Renal cortex interstitium (tissue), 11 donors: ENCODE results near the gene ATAD3C. TPM values are rescaled to one million over a fixed set of nuclear protein-coding genes. Genes with fewer than 3 reads are reported as not detected.
"Not testable (repeated sequence)": the region's sequence is repeated elsewhere in the genome, so short reads cannot be mapped to it uniquely, and the experiment has no call there.

Experiments used
- DNase-seq, 11 donors: peaks; one replicate each; pipeline ENCODE4 v3.0.0-alpha.2; 2013; ENCODE audit warnings: low read depth in 9 of 11, low spot score in 4 of 11; ENCODE audit errors: extremely low read depth in 1 of 11
- polyA plus RNA-seq, 3 donors: library from polyadenylated mRNA; unstranded; fragments of 120-200 nt; gene quantifications; one replicate each; pipeline ENCODE4 v1.2.1, GENCODE V29; 2013; ENCODE audit not compliant: insufficient read length in 3 of 3

ATAD3C gene
- polyA plus RNA-seq, 3 donors = 2.2 to 5.5 (median 2.9) TPM

DNA sequence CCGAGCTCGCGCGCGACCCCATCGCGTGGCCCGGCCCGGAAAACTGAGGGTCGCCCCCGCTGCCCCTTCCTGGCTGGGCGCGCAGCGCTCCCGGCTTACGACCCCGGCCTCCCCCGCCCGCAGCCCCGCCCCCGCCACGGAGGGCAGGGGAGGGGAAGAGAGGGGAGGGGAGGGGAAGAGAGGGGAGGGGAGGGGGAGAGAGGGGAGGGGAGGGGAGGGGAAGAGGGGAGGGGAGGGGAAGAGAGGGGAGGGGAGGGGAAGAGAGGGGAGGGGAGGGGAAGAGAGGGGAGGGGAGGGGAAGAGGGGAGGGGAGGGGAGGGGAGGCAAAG is 21.7 kb upstream of the ATAD3C start:
- no peak for DNase-seq

DNA sequence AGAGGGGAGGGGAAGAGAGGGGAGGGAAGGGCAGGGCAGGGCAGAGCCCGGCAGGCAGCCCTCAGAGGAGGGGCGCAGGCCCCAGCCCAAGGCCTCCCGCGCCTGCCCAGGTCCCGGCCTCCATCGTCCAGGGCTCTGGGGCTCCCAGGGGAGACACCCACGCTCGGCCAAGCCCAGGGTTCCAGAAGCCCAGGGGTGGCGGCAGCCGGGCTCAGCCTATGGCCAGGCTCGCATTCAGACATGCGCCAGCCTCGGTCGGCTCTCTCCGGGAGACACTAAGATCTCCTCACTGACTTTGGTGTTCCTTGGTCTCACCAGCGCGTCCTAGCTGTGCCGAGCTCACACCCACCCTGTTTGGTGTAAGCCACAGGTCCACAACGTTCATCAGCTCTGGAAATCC is 21.3 kb upstream of the ATAD3C start:
- DNase-seq = no peak

DNA sequence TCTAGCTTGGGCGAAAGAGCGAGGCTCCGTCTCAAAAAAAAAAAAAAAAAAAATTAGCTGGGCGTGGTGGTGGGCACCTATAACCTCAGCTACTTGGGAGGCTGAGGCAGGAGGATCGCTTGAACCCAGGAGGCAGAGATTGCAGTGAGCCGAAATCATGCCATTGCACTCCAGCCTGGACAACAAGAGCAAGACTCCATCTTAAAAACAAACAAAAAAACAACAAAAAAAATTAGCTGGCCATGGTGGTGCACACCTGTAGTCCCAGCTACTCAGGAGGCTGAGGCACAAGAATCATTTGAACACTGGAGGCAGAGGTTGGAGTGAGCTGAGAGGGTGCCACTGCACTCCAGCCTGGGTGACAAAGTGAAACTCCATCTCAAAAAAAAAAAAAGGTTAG is 20.5 kb upstream of the ATAD3C start:
- not testable (repeated sequence) for DNase-seq

DNA sequence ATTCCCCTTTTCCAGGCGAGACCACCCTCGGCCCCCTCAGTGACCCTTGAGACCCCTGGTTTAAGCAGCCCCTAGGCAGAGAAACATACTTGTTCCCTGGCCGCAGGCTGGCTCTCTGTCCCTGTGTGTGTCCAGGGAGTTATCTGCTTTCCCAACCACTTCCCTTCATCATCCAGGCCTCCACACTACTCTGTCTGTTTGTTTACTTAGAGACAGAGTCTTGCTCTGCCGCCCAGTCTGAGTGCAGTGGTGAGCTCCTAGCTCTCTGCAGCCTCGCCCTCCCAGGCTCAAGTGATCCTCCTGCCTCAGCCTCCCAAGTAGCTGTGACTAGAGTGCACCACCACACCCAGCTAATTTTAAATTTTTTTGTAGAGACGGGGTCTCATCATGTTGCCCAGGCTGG is 19.8 kb upstream of the ATAD3C start:
- no peak for DNase-seq

DNA sequence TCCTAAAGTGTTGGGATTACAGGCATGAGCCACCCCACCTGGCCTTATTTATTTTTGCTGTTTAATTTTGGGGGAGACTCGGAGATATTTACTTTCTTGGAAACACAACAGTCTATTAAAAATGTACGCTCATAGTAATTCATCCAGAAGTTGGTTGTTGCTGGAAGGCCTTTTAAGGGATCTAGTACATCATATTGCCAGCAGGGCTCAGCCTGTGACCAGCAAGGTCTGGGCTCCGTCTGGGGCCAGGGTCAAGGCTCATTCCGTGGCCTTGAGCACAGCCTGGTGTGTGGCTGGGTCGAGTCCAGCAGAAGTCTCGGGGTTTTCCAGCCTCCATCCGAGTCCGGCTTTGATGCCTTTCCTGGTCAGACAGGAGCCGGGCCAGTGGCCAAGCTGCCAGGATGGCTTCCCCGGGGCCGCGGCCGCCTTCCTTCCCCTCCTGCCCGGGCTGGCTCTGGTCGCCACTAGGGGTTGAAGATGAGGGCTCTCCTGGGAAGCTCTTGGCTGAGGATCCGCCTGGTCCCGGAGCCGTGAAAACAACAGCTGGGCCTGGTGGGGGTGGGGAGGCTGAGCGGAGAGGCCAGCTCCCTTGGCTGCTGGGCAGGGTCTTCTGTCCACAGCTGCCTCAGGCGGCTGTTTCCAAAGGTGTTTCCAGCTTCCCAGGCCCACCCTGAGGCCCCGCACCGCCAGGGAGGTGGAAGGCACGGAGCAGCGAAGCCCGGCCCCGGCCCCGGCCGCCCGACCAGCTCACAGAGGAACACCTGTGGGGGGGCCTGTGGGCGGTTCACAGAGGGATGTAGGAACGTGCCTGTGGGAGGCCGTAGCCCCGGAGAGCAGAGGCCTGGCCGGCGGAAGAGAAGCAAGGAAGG is 19.1 kb upstream of the ATAD3C start:
- DNase-seq = no peak

DNA sequence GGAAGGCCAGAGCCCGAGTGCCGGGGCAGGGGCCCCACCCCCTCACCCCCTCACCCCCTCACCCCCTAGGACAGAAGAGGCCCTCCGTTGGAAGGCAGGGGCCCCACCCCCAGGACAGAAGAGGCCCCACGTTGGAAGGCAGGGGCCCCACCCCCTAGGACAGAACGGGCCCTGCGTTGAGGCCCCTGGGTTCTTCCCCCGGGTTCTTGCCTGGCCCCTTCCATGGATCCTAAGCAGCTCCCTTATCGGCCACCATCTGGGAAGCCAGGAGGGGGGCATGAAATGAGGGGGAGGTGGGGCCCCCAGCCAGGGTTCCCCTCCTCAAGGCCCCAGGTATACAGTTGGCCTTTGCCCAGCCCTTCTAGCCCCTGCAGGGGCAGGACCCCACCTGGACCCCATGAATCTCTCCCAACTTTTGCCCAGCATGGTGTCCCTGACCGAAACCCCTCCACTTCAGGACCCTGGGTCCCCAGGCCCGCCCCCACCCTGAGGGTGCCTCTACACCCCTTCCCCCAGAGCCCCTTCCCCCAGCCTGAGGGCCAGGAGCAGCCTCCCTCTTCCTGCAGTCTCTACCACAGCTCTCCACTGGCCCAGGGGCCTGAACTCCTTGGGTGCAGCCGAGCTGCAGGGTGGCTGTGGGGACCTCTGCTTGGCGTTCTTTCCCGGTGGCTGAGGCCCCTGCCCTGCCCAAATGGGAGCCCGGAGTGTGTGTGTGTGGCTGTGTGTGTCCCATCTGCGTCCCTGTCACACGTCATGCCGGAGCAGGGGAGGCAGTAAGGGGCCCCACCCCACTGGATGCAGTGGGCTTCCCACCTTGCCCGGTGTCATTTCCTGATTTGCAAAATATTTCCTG is 18.3 kb upstream of the ATAD3C start:
- no peak for DNase-seq

DNA sequence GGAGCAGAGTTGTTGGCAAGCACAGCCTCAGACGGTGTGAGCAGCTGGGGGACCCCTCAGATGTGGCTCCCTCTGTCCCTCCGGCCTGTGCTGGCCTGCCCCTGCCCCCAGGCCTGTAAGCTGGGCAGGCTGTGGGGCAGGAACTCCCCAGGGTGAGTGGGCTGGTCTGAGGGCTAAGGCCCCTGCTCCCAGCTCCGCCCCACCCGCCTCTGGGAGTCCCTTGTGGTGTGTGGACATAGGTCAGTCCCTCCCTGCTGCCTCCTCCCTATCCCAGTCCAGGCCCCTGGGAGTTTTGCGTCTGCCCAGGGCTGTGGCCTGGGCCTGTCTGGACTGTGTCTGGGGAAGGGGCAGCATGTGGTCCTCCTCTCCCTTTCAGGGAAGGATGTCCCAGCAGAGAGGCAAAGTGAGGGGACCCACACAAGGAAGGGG is 17.6 kb upstream of the ATAD3C start:
- DNase-seq = no peak

DNA sequence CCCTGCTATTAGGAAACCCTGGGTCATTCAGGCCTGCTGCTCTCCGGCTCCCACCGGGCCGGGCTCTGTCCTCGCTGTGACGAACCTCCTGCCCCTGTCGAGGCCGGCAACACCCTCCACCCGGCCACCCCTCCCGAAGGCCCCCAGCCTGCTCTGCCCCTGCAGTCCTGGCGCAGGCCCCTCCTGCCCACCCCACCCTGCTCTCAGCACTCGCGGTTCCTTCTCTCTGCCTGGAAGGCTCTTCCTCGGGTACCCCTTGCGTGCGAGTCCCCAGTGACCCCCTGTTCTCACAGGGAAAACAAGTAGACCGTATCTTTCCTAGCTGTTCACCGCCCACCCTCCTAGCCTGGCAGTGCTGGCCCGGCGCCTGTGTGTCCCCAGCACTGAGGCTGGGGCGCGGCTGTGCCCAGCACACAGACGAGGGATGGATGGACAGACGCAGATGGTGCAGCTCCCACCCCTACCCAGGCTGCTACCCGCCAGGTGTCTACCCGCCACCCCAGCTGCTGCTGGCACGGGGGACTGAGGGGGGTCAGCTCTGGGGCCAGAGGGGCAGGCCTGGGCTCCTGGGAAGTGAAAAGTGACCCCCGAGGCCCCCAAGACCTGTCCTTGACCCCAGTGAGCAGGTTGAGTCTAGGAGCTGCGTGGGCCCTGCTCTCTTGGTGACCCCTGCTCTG is 17.1 kb upstream of the ATAD3C start:
- DNase-seq = no peak

DNA sequence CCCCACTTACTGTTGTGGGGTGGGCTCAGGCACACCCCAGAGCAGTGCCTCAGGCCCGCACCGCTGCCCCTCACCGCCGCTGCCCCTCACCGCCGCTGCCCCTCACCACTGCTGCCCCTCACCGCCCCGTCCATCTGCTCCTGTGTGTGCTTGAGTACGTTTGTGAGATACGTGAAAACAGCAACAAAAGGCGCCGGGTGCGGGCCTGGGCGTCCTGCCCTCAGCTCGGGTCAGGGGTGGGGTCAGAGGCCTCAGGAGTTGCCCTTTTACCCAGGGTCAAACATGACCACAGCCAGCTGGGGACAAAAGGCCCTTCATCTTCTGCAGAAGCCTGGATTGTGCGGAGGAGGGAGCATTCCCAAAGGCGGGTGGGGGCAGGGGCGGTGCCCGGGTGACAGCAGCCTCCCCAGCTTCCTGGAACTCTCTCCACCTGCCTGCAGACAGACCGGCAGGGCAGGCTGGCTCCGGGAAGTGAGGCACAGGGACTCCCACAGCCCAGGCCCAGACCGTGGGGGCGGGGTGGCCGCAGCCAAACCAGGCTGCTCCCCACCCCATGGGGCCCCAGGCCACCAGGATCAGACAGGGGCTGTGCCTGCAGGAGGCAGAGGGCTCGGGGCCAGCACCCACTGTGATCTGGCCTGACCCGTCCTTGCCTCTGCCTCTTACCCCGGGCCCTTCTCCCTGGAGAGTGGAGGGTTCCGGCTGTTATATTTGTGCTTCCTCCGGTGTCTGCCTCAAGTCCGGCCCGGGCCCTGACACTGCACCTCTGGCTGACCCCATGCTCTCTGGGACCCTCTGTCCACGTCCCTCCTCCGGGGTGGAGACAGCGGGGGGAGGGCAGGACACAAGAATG is 16.3 kb upstream of the ATAD3C start:
- peak in 1 of 11 donors; percentile 67 for DNase-seq

DNA sequence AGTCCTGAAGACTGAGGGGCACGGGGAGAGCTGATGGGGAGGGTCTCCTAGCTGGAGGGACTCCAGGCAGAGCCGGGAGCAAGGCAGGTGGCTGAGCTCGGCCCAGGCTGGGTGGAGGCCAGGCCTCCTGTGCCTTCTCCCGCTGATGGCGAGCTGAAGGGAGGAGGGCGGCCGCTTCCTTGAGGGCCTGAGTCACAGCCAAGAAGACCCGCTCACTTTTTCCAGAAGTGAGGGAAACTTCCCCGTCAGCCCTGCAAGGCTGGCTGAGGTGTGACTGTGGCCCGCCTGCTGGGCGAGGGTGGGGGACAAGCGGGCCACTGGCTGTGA is 15.7 kb upstream of the ATAD3C start:
- no peak for DNase-seq

DNA sequence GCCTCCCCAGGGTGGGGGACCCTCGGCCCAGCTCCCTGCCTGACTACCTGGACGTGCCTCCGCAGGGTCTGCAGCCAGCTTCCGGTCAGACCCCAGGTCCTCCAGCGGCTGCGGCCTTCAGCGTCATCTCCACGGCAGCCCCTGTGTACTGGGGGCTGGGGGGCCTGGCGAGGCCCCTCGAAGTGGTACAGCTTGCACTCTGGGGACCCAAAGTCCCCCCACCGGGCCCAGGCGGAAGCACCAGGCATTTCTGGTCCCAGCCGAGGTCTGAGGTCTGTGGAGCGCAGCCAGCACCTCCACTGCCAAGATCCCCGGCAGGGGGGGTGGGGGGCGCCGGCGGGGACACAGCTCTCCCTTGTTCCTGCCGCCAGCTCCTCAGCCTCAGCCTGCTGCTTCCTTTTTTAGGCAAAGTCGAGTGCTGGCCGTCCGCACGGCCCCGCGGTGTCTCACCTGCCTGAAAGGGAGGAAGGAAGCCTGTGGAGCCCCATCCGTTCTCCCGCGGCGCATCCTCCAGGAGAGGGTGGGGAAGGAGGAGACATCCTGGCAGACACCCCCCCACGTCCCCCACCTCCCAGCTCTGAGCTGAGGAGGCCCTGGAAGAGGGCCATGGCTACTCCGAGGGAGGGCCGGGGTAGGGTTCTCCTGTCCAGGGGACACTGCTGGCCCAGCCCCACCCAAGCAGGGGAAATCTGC is 15.2 kb upstream of the ATAD3C start:
- DNase-seq = no peak

DNA sequence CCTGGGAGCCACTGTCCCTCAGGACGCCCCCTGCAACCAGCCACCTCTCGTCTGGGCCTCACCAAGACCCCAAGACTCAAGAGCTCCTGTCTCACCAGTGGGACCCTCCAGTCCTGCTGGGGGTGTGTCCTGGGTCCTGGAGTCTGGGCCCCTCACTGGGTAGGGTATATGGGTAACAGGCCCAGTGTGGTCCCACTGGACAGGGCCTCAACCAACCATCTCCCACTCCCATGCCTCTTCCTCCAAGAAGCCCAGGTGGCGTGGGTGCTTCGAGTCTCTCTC is 14.7 kb upstream of the ATAD3C start:
- no peak for DNase-seq

DNA sequence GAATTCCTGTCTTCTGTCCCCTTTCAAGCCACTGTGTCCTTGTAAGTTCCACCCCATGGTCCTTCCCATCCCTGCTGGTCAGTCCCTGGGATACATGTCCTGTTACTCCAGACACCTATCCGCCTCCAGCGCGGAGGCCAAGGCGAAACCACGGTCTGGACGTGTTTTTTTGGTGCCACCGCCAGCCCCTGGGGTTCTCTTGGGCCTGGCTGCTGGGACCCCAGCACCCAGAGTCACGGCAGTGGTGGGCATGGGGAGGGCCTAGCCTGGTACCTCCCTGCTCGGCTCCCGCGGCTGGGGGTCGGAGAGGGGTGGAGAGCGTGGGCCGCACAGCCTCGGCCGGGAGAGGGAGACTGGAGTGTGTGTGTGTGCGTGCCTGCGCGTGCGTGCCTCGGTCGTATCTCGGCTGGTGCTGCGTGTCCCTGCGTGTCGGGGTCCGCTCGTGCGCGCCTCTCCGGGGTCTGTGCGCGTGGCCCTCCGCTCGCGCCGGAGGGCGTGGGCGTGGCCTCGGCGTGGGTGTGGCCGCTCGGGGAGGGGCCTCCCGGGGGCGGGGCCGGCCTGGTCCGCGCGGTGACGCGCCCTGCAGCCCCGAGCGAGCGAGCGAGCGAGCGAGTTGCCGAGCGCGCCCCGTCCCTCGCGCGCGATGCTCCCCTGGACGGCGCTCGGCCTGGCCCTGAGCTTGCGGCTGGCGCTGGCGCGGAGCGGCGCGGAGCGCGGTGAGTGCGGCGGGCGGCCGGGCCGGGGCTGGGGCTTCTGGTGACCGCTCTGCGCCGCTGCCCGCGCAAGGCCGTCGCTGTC is 14.2 kb upstream of the ATAD3C start, which contains the start of gene VWA1:
TSS of gene VWA1 (plus strand) at position 585 of the 798 bp plus-strand sequence. CDS start at position 644, 59 bp downstream.
- no peak for DNase-seq

DNA sequence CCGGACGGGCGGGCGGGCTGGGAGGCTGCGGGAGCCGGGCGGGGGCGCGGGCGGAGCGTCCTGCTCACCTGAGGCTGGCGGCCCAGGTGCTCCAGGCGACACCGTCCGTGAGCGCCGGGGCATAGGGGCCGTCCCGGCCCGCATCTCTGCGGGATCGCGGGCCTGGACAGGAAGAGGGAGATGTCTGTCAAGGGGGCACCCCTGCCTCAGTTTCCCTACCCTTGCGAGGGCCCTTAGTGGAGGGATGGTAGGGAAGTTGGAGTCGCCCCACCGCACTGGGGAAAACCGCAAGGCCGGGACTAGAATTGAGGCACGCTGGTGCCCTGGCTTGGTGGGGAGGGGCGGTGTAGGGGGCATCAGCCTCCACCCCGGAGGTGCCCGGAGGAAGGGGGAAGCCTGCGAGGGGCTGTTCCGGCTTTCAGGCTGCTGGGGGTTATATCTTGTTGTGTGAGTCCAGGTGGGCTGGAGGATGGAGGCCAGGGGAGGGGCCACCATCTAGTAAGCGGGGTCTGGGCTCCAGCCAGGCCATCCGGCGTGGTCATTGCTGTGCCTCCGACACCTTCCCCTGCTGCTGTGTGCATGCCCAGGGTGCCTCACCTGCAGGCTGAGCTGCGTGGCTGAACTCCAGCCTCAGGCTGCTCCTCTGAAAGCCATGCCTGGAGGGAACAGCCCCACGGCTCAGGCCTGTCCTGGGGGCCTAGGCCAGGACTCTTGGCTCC is 13.4 kb upstream of the ATAD3C start:
- no peak for DNase-seq

DNA sequence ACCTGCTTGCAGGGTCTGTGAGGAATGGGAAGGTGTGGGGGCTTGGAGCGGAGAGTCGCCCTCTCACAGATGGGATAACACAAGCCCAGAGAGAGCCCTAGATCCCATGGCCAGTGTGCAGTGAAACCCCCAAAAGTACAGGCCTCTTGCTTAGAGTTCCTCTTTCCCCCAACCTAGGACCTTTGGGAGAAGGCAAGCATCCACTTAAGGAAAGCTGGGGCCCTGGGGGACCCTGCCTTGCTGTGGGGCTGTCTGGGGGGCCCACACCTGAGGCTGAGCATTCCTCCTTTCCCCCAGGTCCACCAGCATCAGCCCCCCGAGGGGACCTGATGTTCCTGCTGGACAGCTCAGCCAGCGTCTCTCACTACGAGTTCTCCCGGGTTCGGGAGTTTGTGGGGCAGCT is 12.9 kb upstream of the ATAD3C start:
- DNase-seq = no peak

DNA sequence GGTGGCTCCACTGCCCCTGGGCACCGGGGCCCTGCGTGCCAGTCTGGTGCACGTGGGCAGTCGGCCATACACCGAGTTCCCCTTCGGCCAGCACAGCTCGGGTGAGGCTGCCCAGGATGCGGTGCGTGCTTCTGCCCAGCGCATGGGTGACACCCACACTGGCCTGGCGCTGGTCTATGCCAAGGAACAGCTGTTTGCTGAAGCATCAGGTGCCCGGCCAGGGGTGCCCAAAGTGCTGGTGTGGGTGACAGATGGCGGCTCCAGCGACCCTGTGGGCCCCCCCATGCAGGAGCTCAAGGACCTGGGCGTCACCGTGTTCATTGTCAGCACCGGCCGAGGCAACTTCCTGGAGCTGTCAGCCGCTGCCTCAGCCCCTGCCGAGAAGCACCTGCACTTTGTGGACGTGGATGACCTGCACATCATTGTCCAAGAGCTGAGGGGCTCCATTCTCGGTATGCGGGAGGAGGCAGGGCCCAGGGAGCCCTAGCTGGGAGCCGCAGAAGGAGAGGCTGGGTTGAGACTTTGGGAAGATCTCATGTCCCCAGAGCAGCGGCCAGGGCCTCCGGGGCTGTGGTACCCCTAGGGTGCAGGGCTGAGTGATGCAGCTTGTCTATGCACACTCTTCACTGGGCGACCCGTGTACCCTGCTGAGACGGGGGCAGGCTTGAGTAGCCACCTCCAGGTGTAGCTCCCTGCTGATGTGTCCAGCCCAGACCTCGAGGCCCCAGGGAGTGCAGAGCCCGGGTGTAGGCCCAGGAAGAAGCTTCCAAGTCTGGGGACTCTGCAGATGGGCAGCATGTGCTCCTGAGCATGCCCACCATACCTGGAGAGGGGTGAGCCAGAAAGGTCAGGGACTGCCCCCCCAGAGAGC is 12.2 kb upstream of the ATAD3C start:
- no peak for DNase-seq
